AG10803 (cell line): ENCODE results near the gene VAT1L.

ENCODE experiments used
- DNase-seq: peaks from one replicate; pipeline ENCODE4 v3.0.0; 2010; ENCODE audit warnings: low read depth
- H3K4me3 ChIP-seq: 2 replicates; pipeline ENCODE4 v1.5.1; 2011; ENCODE audit warnings: mild to moderate bottlenecking, low read length, control low read depth
- TF ChIP-seq, protein P1 (sequence below): conservative IDR thresholded peaks from 2 replicates; pipeline ENCODE4 v1.5.1; 2011; ENCODE audit warnings: mild to moderate bottlenecking, low read length, control low read depth, inconsistent platforms

The VAT1L gene

DNA sequence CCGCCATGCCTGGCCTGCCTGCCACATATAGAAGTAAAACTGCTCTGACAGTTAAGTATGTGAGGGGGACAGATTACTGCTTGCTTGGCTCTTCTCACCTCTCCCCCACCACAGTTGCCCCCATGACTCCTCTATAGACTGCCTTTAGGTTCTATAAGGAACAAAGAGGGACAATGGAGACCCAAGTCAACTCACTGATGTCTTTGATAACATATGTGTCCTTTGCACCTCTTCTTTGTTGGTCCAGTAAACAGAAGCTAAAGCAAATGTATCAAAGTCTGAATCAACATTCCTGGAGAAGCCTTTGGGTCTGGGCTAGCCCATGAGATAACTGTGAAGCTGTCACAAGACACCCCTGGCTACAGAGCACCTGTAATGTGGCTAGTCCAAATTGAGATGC, 38.9 kb upstream of the VAT1L start:
- TF ChIP-seq, protein P1, sequence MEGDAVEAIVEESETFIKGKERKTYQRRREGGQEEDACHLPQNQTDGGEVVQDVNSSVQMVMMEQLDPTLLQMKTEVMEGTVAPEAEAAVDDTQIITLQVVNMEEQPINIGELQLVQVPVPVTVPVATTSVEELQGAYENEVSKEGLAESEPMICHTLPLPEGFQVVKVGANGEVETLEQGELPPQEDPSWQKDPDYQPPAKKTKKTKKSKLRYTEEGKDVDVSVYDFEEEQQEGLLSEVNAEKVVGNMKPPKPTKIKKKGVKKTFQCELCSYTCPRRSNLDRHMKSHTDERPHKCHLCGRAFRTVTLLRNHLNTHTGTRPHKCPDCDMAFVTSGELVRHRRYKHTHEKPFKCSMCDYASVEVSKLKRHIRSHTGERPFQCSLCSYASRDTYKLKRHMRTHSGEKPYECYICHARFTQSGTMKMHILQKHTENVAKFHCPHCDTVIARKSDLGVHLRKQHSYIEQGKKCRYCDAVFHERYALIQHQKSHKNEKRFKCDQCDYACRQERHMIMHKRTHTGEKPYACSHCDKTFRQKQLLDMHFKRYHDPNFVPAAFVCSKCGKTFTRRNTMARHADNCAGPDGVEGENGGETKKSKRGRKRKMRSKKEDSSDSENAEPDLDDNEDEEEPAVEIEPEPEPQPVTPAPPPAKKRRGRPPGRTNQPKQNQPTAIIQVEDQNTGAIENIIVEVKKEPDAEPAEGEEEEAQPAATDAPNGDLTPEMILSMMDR: no peak
- no peak overlapping the region for H3K4me3 ChIP-seq
- no peak for DNase-seq

DNA sequence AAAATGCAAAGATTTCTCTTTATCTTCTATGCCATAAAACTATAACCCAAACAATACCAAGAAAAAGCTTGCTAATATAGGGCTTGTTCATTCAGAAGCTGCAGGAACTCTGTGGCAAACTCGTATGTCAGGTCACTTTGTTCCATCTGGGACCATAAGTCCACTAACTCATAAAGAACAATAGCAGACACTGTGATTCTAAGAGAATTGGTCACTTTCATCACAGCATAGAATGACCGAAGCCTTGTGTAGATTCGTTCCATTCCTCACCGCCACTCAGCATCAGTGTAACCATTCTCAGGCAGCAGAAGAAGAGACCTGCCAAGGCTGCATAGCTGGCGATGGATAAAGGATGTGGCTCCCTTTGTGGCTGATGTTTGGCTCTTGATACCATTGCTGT, 30.3 kb upstream of the VAT1L start:
- no peak for DNase-seq
- TF ChIP-seq, protein P1: no peak

DNA sequence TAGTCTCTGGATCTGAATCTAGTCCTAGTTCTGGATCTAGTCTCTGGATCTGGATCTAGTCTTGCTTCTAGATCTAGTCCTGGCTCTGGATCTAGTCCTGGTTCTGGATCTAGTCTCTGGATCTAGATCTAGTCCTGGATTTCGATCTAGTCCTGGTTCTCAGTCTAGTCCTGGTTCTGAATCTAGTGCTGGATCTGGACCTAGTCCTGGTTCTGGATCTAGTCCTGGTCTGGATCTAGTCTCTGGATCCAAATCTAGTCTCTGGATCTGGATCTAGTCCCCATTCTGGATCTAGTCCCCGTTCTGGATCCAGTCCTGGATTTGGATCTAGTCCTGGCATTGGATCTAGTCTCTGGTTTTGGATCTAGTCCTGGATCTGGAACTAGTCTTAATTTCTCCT, 29.9 kb upstream of the VAT1L start:
- TF ChIP-seq, protein P1: no peak
- no peak for DNase-seq

More for the DNA sequence above, 30.3 kb upstream of the VAT1L start:
- no peak overlapping the region for H3K4me3 ChIP-seq

DNA sequence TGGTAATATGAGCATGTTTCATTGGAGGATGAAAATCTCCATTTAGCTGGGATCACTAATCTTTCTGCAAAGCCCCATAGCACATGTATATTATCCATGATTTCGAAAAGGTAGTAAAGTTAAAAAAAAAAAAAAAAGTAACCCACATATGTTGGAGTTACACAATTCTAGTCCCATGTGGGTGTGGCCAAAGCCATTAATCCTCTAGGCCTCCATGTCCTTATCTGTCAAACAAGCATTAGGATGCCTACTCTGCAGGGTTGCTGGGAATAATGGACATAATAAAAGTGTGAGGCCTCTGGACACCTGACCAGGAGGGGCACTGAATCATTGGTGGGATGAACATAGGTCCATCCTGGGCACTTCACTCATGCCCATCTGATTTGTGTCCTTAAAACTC, 29.2 kb upstream of the VAT1L start:
- TF ChIP-seq, protein P1: no peak
- DNase-seq: no peak
- H3K4me3 ChIP-seq: no peak overlapping the region

More for the DNA sequence above, 29.9 kb upstream of the VAT1L start:
- no peak overlapping the region for H3K4me3 ChIP-seq

DNA sequence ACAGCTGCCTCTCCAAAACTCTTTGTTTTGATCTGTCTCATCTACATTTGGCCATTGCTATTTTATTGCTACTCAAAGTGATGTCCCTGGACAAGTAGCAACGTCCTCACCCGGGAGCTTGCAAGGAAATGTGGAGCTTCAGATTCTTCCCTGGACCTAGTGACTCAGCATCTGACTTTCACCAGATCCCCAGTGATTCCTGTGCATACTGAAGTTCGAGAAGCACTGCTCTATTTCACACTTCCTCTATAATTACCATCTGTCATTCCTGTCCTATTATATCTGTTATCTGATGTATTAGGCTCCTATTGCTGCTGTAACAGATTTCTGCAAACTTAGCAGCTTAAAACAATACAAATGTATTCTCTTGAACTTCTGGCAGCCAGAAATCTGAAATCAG, 28.5 kb upstream of the VAT1L start:
- TF ChIP-seq, protein P1: no peak
- peak; percentile 18 for DNase-seq
- no peak overlapping the region for H3K4me3 ChIP-seq

DNA sequence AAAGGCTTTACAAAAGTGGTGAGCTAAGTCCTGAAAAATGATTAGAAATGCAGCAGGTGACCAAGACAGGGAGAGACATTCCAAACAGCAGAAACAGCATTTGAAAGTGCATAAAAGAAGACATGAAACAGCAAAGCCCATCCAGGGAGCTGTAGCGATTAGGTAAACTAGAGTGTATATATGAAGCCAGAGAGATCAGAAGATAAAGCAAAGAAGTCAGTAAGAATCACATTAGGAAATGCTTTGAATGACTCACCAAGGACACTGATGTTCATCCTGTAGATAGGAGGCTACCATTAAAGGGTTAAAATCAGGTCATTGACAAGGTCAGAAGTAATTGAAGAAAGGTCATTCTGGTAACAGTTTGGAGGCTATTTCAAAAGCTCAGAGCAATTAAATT, 27.6 kb upstream of the VAT1L start:
- TF ChIP-seq, protein P1: no peak
- DNase-seq: no peak
- no peak overlapping the region for H3K4me3 ChIP-seq

DNA sequence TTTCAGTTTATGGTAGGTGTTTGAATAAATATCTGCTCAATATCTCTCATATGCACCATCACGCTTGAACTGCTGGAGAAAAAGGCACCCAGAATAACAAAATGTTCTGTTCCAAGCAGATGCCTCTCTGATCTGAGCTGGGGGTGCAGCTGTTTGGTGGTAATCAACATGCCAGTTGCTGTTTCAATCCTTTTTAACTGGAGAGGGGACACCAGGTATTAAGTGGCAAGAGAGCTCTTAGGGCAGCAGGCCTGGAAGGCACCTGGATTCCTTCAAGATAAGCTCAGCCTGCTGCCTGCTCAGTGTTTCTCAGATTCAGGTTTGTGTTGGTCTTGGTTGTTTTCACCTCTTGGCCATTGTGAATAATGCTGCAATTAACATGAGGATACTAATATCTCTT, 27.2 kb upstream of the VAT1L start:
- H3K4me3 ChIP-seq: no peak overlapping the region
- DNase-seq: no peak
- TF ChIP-seq, protein P1: no peak
